GM12864 (cell line): ENCODE data around the gene SCYGR8.

Source experiments
- DNase-seq: peaks from one replicate; pipeline ENCODE4 v3.0.0-alpha.2; 2011; ENCODE audit warnings: low read depth
- H3K4me3 ChIP-seq: 2 replicates; pipeline ENCODE4 v1.5.1; 2011; ENCODE audit warnings: mild to moderate bottlenecking, low read depth, low read length, control low read depth
- CTCF ChIP-seq: IDR thresholded peaks from 2 replicates; pipeline ENCODE4 v1.5.1; 2011; ENCODE audit warnings: low read depth, mild to moderate bottlenecking, moderate library complexity, low read length, control low read depth, inconsistent platforms; ENCODE audit errors: missing control alignments

SCYGR8 gene

GRCh38 chr2:227785293-227785692 lies 39.6 kb downstream of the SCYGR8 start:
- no peak for TF ChIP-seq CTCF
- DNase-seq: no peak
- no peak overlapping the region for H3K4me3 ChIP-seq

GRCh38 chr2:227788561-227789018 lies 42.9 kb downstream of the SCYGR8 start:
- no peak for DNase-seq

DNA sequence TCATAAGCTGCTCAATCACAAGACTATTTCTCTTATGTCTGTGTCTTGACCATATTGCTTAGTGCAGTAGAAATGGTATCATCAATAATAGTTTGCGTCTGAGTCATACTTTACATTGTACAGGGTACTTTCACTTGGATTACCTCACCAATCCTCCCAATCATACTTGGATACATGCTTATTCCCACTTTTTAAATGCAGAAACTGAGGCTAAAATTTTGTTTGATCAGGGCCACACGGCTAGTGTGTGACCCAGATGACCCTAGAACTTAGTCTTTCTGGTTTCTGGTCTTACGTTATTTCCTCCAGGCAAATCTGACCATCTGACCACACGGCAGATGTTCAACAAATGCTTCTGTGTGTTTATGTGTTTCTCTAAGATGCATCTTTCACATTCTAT lies 44.1 kb downstream of the SCYGR8 start:
- DNase-seq: no peak
- no peak for TF ChIP-seq CTCF
- H3K4me3 ChIP-seq: peak overlapping the region; percentile 10; the same call in 1 of the 2 replicates

More at GRCh38 chr2:227788561-227789018, 42.9 kb downstream of the SCYGR8 start:
- no peak overlapping the region for H3K4me3 ChIP-seq
- no peak for TF ChIP-seq CTCF

GRCh38 chr2:227793148-227793712 lies 47.5 kb downstream of the SCYGR8 start:
- TF ChIP-seq CTCF: no peak
- DNase-seq: no peak

More at GRCh38 chr2:227793148-227793712, 47.5 kb downstream of the SCYGR8 start:
- H3K4me3 ChIP-seq: no peak overlapping the region
